ENCODE measurements around the gene IFT57. TPM values are rescaled to one million over a fixed set of nuclear protein-coding genes. Genes with fewer than 3 reads are reported as not detected.

IFT57 gene
- total RNA-seq, 1 donor from 2014 or later, result 17.6 TPM

DNA sequence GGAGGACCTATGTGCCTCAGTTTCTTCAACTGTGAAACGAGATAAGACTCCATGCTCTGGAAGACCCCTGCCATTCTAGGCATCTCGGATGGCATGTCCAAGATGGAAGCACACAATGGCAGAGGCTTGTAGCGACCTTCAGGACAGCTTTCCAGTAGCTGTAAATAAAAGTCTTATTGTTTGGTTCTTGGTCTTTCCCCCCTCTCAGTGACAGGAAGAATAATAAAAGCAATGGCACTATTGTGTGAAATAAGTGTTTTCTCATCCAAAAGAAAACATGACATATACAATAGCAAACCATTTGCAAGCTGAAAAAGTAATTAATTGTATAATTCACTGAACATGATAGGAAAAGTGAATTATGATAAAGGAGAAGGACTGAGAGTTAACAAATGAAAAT lies 98.9 kb downstream of the IFT57 start:
- FAIRE-seq (no peak), DNase-seq (ENCODE audit: low read depth) (no peak)
- H3K27me3 ChIP-seq (ENCODE audit: control insufficient read depth, insufficient read depth, low read length), result no peaks in the 10 kb centered on the region
- H3K4me3 ChIP-seq (ENCODE audit: low read depth, low read length), result no peak overlapping the region
- TF ChIP-seq, protein P1, sequence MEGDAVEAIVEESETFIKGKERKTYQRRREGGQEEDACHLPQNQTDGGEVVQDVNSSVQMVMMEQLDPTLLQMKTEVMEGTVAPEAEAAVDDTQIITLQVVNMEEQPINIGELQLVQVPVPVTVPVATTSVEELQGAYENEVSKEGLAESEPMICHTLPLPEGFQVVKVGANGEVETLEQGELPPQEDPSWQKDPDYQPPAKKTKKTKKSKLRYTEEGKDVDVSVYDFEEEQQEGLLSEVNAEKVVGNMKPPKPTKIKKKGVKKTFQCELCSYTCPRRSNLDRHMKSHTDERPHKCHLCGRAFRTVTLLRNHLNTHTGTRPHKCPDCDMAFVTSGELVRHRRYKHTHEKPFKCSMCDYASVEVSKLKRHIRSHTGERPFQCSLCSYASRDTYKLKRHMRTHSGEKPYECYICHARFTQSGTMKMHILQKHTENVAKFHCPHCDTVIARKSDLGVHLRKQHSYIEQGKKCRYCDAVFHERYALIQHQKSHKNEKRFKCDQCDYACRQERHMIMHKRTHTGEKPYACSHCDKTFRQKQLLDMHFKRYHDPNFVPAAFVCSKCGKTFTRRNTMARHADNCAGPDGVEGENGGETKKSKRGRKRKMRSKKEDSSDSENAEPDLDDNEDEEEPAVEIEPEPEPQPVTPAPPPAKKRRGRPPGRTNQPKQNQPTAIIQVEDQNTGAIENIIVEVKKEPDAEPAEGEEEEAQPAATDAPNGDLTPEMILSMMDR (IDR thresholded peaks at IDR 0.05; ENCODE audit: insufficient read depth, low read length, severe bottlenecking), result no peak
- H3K36me3 ChIP-seq (ENCODE audit: control insufficient read depth, insufficient read depth, low read length), result no peaks in the 10 kb centered on the region

DNA sequence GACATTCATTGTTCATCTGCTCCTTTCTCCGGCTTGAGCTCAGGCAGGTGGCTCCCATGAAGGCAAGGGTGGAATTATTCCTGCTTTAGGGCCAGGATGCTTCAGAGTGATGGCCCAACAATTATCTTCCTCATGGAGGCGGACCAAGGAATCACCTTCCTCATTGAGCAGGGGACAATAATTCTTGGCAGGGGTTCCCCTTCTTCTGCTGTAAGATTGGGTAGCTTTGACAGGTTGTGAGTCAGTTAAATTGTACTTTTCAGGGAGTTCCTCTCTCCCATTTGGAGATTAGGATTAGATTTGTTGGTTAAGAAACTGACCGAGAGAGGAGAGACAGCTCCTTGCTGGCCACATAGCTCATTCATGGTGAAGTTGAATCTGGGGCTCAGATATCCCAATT lies 99.9 kb downstream of the IFT57 start:
- TF ChIP-seq, protein P1 (IDR thresholded peaks at IDR 0.05; ENCODE audit: insufficient read depth, low read length, severe bottlenecking), result no peak
- H3K36me3 ChIP-seq (ENCODE audit: control insufficient read depth, insufficient read depth, low read length), result no peaks in the 10 kb centered on the region
- FAIRE-seq, result no peak
- no peaks in the 10 kb centered on the region for H3K27me3 ChIP-seq (ENCODE audit: control insufficient read depth, insufficient read depth, low read length)
- H3K4me3 ChIP-seq (ENCODE audit: low read depth, low read length), result no peak overlapping the region
- no peak for DNase-seq (ENCODE audit: low read depth)

DNA sequence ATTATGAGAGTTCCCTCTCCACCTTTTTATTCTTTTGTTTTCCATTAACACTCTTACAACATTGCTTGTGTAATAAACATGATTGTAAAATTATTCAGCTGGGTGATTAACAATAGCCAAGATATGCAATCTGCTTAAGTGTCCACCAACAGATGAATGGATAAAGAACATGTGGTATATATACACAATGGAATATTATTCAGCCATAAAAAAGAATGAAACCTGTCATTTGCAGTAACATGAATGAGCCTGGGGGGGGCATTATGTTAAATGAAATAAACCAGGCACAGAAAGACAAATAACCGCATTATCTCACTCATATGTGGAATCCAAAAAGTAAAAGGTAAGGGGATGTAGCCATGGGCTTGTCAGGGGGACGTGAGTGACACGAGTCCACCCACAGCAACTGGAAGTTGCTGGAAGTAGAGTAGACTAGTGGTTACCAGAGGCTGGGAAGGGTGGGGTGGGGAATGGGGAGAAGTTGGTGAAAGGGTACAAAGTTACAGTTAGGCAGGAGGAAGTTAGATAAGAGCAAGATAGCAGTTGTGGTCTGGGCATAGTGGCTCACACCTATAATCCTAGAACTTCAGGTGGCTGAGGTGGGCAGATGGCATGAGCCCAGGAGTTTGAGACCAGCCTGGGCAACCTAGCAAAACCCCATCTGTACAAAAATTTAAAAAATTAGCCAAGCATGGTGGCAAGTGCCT lies 102.7 kb downstream of the IFT57 start:
- DNase-seq (ENCODE audit: low read depth) (no peak), FAIRE-seq (no peak)
- no peaks in the 10 kb centered on the region for H3K27me3 ChIP-seq (ENCODE audit: control insufficient read depth, insufficient read depth, low read length)
- TF ChIP-seq, protein P1 (IDR thresholded peaks at IDR 0.05; ENCODE audit: insufficient read depth, low read length, severe bottlenecking), result no peak
- H3K4me3 ChIP-seq (ENCODE audit: low read depth, low read length), result no peak overlapping the region
- H3K36me3 ChIP-seq (ENCODE audit: control insufficient read depth, insufficient read depth, low read length), result no peaks in the 10 kb centered on the region

DNA sequence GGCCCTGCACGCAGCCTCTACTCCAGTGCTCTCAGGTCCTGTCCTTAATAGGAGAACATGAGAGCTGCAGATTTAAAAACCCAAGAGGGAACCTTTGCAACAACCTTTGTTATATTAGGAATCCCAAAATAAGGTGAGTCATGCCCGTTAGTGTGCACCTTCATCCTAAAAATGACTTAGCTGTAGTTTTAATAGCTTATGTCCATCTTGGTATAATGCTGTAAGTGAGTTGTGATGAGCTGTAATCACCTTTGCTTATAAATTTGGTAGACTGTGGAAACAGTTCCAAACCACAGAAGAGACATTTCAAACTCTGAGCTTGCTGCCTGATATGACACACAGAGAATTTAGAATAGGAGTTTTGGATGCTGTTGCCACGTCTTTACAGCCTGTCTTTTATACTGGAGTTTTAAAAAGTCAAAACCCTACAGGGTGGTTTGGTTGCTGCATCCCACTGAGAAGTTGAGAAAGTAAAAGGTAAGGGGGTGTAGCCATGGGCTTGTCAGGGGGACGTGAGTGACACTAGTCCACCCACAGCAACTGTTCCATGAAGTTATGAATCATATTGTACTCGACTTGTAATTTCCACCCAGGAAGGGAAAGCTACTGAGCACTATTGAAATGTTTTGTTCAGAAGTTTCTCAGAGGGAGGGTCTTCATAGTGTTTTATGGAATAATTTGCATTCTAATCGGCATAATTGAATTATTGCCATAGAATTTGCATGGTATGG lies 104.0 kb downstream of the IFT57 start:
- TF ChIP-seq, protein P1 (IDR thresholded peaks at IDR 0.05; ENCODE audit: insufficient read depth, low read length, severe bottlenecking), result no peak
- no peak for DNase-seq (ENCODE audit: low read depth)
- Histone ChIP-seq H3K36me3 (ENCODE audit: control insufficient read depth, insufficient read depth, low read length) (no peaks in the 10 kb centered on the region), H3K27me3 (ENCODE audit: control insufficient read depth, insufficient read depth, low read length) (no peaks in the 10 kb centered on the region), H3K4me3 (ENCODE audit: low read depth, low read length) (no peak overlapping the region)
- FAIRE-seq, result no peak

DNA sequence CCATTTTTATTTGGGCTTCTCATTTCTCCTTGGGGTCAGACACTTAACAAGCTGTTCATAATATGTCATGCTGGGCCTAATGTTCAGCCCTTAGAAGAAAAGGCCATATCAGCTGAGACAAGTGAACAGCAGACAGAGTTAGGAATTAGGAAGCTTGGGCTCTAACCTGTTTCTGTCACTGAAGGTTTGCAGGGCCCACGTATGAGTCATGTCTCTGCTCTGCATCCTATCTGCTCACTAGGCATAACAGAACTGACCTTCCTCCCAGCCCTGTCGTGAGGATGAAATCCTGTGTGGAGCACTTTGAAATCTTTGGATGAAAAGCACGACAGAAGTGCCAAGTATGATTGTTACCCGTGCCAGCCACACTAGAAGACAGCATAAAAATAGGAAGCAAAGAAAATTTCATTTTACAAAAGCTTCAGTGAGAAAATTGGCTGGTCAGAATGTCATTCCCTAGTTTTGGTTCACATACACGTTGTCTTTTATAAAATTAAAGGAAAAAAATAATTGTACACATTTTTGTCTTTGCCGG lies 104.9 kb downstream of the IFT57 start:
- Histone ChIP-seq H3K36me3 (ENCODE audit: control insufficient read depth, insufficient read depth, low read length) (no peaks in the 10 kb centered on the region), H3K27me3 (ENCODE audit: control insufficient read depth, insufficient read depth, low read length) (no peaks in the 10 kb centered on the region), H3K4me3 (ENCODE audit: low read depth, low read length) (no peak overlapping the region)
- TF ChIP-seq, protein P1 (IDR thresholded peaks at IDR 0.05; ENCODE audit: insufficient read depth, low read length, severe bottlenecking), result no peak
- no peak for FAIRE-seq
- DNase-seq (ENCODE audit: low read depth), result peak; percentile 37

Measured in bronchial epithelial cell (primary cell).